ENCODE data around the gene DNER. TPM values are rescaled to one million over a fixed set of nuclear protein-coding genes. Genes with fewer than 3 reads are reported as not detected.

Gene DNER
- total and polyA plus RNA-seq, 2 donors (not counting 3 experiments of a cell fraction or from before 2014, with no cell fraction given) = 0.01 TPM; not detected in 1

GRCh38 chr2:229715895-229716507 lies 1.6 kb upstream of the DNER start:
- Histone ChIP-seq H3K9me1 (replicated peaks; ENCODE audit: control insufficient read depth, extremely low read depth, insufficient read depth, low read length) (no peaks in the 10 kb centered on the region), H3K4me1 (ENCODE audit: control insufficient read depth, extremely low read depth, insufficient read depth, low read length) (peaks cover 6% of the 10 kb centered on the region), H3K9me3 (replicated peaks; ENCODE audit: control insufficient read depth, insufficient read depth, low read length) (no peaks in the 10 kb centered on the region), H4K20me1 (replicated peaks; ENCODE audit: control insufficient read depth, extremely low read depth, insufficient read depth, low read length) (no peaks in the 10 kb centered on the region), H3K4me2 (ENCODE audit: insufficient read depth, low read length) (no peak overlapping the region), H3K4me3 (replicated peaks in 1 of 3; ENCODE audit: insufficient read depth in 1 of 3, low read depth in 1 of 3, low read length in 3 of 3) (no peak overlapping the region), H3K27me3 (ENCODE audit: control insufficient read depth in 2 of 2, insufficient read depth in 2 of 2, low read length in 2 of 2) (peaks cover 22 to 38% of the 10 kb centered on the region in 2 experiments), H3K27ac (ENCODE audit: insufficient read depth, low read depth, low read length) (no peak overlapping the region), H3K9ac (replicated peaks; ENCODE audit: extremely low read depth, insufficient read depth, low read length) (no peak overlapping the region), H3K79me2 (ENCODE audit: control insufficient read depth, insufficient read depth, low read length) (no peaks in the 10 kb centered on the region), H3K36me3 (ENCODE audit: control insufficient read depth in 2 of 2, extremely low read depth in 1 of 2, insufficient read depth in 2 of 2, low read length in 2 of 2) (no peaks in the 10 kb centered on the region), H2AFZ (ENCODE audit: low read depth, low read length) (no peak overlapping the region)
- dilution Hi-C loops (cut with MboI; ENCODE audit: extremely low pct_ligation_motif_present, low sequenced_read_pairs) = no loop called here
- intact Hi-C loops (cut with micrococcal nuclease) = loop anchor here (2.0 to 5.0 kb wide), 2 partner anchors 284 to 1825 kb away; no protein-coding TSS in a partner anchor
- peak; percentile 10 for DNase-seq (ENCODE audit: low read depth, low spot score)
- ChIA-PET POLR2A (no interaction called here), CTCF (interaction anchor here (1.1 to 1.5 kb wide), 3 partner anchors 10 to 1825 kb away, joined by 3 to 4 read pairs (median 4); no protein-coding TSS in a partner anchor)
- TF ChIP-seq JUN (IDR thresholded peaks at IDR 0.05; ENCODE audit: borderline replicate concordance, insufficient read depth, insufficient read length, low read depth) (no peak), POLR2AphosphoS5 (IDR thresholded peaks at IDR 0.05; ENCODE audit: insufficient read depth, low read depth, low read length) (no peak), CTCF (IDR thresholded peaks at IDR 0.05; ENCODE audit: extremely low read depth in 1 of 2, insufficient read depth in 1 of 2, low read depth in 1 of 2, low read length in 2 of 2) (peak; percentile 26 to 36), EZH2 (IDR thresholded peaks at IDR 0.05; ENCODE audit: borderline replicate concordance, low read depth, low read length, severe bottlenecking) (no peak)
- FAIRE-seq = no peak
- BruUV-seq (replicated peaks) = no TSS peak
